OCI-LY1 (cell line): ENCODE results near the gene CTDNEP1.

Source experiments
- H2AFZ ChIP-seq: fragments of 200-600 bp; sonication (generic), shearing (Covaris generic); 2 replicates; pipeline ENCODE4 v1.6.0; 2014; ENCODE audit warnings: antibody characterized with exemption, mild to moderate bottlenecking, low read length
- H3F3A ChIP-seq: fragments of 200-600 bp; sonication (generic), shearing (Covaris generic); 2 replicates; pipeline ENCODE4 v1.6.0; 2014; ENCODE audit warnings: mild to moderate bottlenecking, antibody characterized with exemption, low read length, moderate library complexity; ENCODE audit not compliant: insufficient read depth
- H3K27ac ChIP-seq: fragments of 200-600 bp; sonication (generic); 2 replicates; pipeline ENCODE4 v1.5.1; 2014; ENCODE audit warnings: low read length, mixed run types, mild to moderate bottlenecking, low read depth; ENCODE audit not compliant: poor library complexity, severe bottlenecking
- H3K27me3 ChIP-seq: fragments of 200-600 bp; sonication (generic); 2 replicates; pipeline ENCODE4 v1.6.0; 2014; ENCODE audit warnings: antibody characterized with exemption, mild to moderate bottlenecking, low read length, moderate library complexity; ENCODE audit not compliant: insufficient read depth
- H3K36me3 ChIP-seq: fragments of 200-600 bp; sonication (generic); 2 replicates; pipeline ENCODE4 v1.6.1; 2014; ENCODE audit warnings: mild to moderate bottlenecking, antibody characterized with exemption, low read length, moderate library complexity, mixed read lengths; ENCODE audit not compliant: insufficient read depth
- H3K4me1 ChIP-seq: fragments of 200-600 bp; sonication (generic); 2 replicates; pipeline ENCODE4 v1.5.1; 2014; ENCODE audit warnings: mild to moderate bottlenecking, low read length, moderate library complexity; ENCODE audit not compliant: insufficient read depth, severe bottlenecking
- H3K4me2 ChIP-seq: fragments of 200-600 bp; sonication (generic), shearing (Covaris generic); 2 replicates; pipeline ENCODE4 v1.6.1; 2014; ENCODE audit warnings: low read length
- H3K4me3 ChIP-seq: fragments of 200-600 bp; sonication (generic); 2 replicates; pipeline ENCODE4 v1.5.1; 2014; ENCODE audit warnings: low read length, low read depth, mild to moderate bottlenecking, mixed read lengths; ENCODE audit not compliant: poor library complexity, severe bottlenecking
- H3K79me2 ChIP-seq: fragments of 200-600 bp; shearing (Covaris generic); 2 replicates; pipeline ENCODE4 v1.6.1; 2016; ENCODE audit warnings: mixed run types, low read length, mixed read lengths; ENCODE audit not compliant: insufficient read depth
- H3K9ac ChIP-seq: fragments of 200-600 bp; sonication (generic), shearing (Covaris generic); 2 replicates; pipeline ENCODE4 v1.6.1; 2014; ENCODE audit warnings: mild to moderate bottlenecking, low read length, mixed read lengths
- H3K9me2 ChIP-seq: fragments of 200-600 bp; sonication (generic), shearing (Covaris generic); 2 replicates; pipeline ENCODE4 v1.6.1; 2014; ENCODE audit warnings: low read depth, mild to moderate bottlenecking, low read length, mixed read lengths
- H3K9me3 ChIP-seq: fragments of 200-600 bp; shearing (Covaris generic); 2 replicates; pipeline ENCODE4 v1.6.1; 2014; ENCODE audit warnings: low read length, mixed read lengths
- H4K20me1 ChIP-seq: fragments of 200-600 bp; sonication (generic), shearing (Covaris generic); 2 replicates; pipeline ENCODE4 v1.6.0; 2016; ENCODE audit warnings: mild to moderate bottlenecking, low read length; ENCODE audit not compliant: insufficient read depth
- CTCF ChIP-seq: fragments of 200-600 bp; sonication (generic), shearing (Covaris generic); IDR thresholded peaks from 2 replicates; pipeline ENCODE4 v1.5.1; 2017; ENCODE audit warnings: mild to moderate bottlenecking, antibody characterized with exemption, low read length, moderate library complexity, mixed read lengths
- EZH2 ChIP-seq: fragments of 200-600 bp; sonication (generic), shearing (Covaris generic); IDR thresholded peaks from 2 replicates; pipeline ENCODE4 v1.8.0; 2017; ENCODE audit warnings: borderline replicate concordance, mixed run types, mild to moderate bottlenecking, antibody characterized with exemption, low read length, moderate library complexity, mixed read lengths

Gene CTDNEP1

GRCh38 chr17:7213895-7214299, 37.6 kb downstream of the CTDNEP1 start:
- no peak overlapping the region for H2AFZ ChIP-seq
- no peak for TF ChIP-seq EZH2
- TF ChIP-seq CTCF: peak; percentile 63
- no peaks in the 10 kb centered on the region for H3F3A ChIP-seq
- no peaks in the 10 kb centered on the region for H3K36me3 ChIP-seq
- no peak overlapping the region for H3K9ac ChIP-seq
- H3K79me2 ChIP-seq: no peaks in the 10 kb centered on the region
- H3K4me2 ChIP-seq: peak overlapping the region; percentile 57
- no peaks in the 10 kb centered on the region for H3K9me2 ChIP-seq
- H3K4me3 ChIP-seq: peak overlapping the region; percentile 49
- no peak overlapping the region for H3K27ac ChIP-seq
- peaks cover 24% of the 10 kb centered on the region for H3K4me1 ChIP-seq
- no peaks in the 10 kb centered on the region for H4K20me1 ChIP-seq
- H3K9me3 ChIP-seq: no peaks in the 10 kb centered on the region
- no peaks in the 10 kb centered on the region for H3K27me3 ChIP-seq

DNA sequence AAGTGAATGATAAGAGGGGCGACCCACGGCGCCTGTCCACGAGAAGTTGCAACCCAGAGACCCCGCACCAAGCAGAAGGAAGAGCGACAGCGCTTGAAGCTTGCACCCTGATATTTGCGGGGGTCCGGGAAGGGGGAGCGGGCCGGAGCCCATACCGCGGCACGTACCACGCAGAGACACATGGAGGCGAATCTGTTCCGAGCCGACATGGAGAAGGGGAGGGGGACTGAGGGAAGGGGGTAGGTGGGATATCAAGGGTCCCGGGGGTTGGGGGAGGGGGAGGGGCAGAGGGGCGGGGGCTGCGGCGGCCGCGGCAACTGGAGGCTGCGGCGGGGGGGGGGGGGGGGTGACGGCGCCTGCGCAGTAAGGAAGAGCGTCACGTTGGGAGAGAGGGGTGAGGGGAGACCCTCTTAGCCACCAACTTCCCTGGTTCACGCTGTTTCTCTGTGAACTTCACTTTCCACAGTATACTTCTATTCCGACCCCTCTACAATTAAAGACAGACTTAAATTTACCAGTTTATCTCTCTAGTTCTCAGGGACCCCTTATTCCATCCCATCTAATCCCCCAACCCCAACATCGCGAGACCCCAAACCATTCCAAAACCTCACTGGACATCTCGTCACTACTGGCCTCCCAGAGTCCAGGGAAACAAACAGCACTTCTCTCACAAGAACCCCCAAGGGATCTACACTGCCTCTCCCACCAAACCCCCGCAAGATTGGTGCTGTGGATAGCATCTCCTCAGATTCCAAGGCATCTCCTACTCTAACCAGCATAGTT, 39.9 kb downstream of the CTDNEP1 start:
- Histone ChIP-seq H3F3A (no peaks in the 10 kb centered on the region), H3K27me3 (no peaks in the 10 kb centered on the region), H3K36me3 (no peaks in the 10 kb centered on the region), H3K27ac (no peak overlapping the region), H3K9me2 (no peaks in the 10 kb centered on the region), H3K4me2 (no peak overlapping the region), H3K79me2 (no peaks in the 10 kb centered on the region), H2AFZ (no peak overlapping the region), H3K9ac (no peak overlapping the region), H3K4me1 (peaks cover 14% of the 10 kb centered on the region), H3K4me3 (no peak overlapping the region), H4K20me1 (no peaks in the 10 kb centered on the region), H3K9me3 (no peaks in the 10 kb centered on the region)
- TF ChIP-seq CTCF (no peak), EZH2 (no peak)

- H3K4me2 ChIP-seq: no peak overlapping the region
- no peaks in the 10 kb centered on the region for H3K9me3 ChIP-seq
- H3K4me3 ChIP-seq: no peak overlapping the region
- H3K79me2 ChIP-seq: no peaks in the 10 kb centered on the region
- no peaks in the 10 kb centered on the region for H3K36me3 ChIP-seq
- no peak overlapping the region for H2AFZ ChIP-seq
- TF ChIP-seq EZH2: no peak
- no peak for TF ChIP-seq CTCF
- no peaks in the 10 kb centered on the region for H3K27me3 ChIP-seq
- H3K27ac ChIP-seq: no peak overlapping the region
- no peaks in the 10 kb centered on the region for H3K9me2 ChIP-seq
- H3K9ac ChIP-seq: no peak overlapping the region
- H4K20me1 ChIP-seq: no peaks in the 10 kb centered on the region
- H3F3A ChIP-seq: no peaks in the 10 kb centered on the region
- peaks cover 18% of the 10 kb centered on the region for H3K4me1 ChIP-seq
Measured at GRCh38 chr17:7208754-7209460, 42.6 kb downstream of the CTDNEP1 start.
